Fibroblast of pulmonary artery (primary cell): Measurements from ENCODE around the gene RPS19BP1.

Source experiments
- DNase-seq: peaks from one replicate; pipeline ENCODE4 v3.0.0-alpha.2; 2010; ENCODE audit warnings: low read depth
- H3K4me3 ChIP-seq: replicated peaks from 2 replicates; pipeline ENCODE4 v1.5.1; 2011; ENCODE audit warnings: low read depth, mild to moderate bottlenecking, control low read depth, low read length, moderate library complexity
- CTCF ChIP-seq: IDR thresholded peaks from 2 replicates; pipeline ENCODE4 v1.5.1; 2011; ENCODE audit warnings: mild to moderate bottlenecking, control low read depth, low read length, inconsistent platforms; ENCODE audit errors: missing control alignments

Gene RPS19BP1

GRCh38 chr22:39546889-39547586, 14.5 kb upstream of the RPS19BP1 start:
- TF ChIP-seq CTCF = no peak
- H3K4me3 ChIP-seq = no peak overlapping the region
- no peak for DNase-seq

- peak; percentile 43 for DNase-seq
- TF ChIP-seq CTCF = no peak
- H3K4me3 ChIP-seq = no peak overlapping the region
Measured at GRCh38 chr22:39545386-39546365, 13.1 kb upstream of the RPS19BP1 start.

GRCh38 chr22:39543095-39543494, 10.5 kb upstream of the RPS19BP1 start:
- no peak overlapping the region for H3K4me3 ChIP-seq
- TF ChIP-seq CTCF = peak; percentile 43
- peak; percentile 35 for DNase-seq

- no peak for TF ChIP-seq CTCF
- DNase-seq = no peak
Measured at GRCh38 chr22:39537975-39538374, 5.4 kb upstream of the RPS19BP1 start.

GRCh38 chr22:39536711-39537110, 4.2 kb upstream of the RPS19BP1 start:
- no peak overlapping the region for H3K4me3 ChIP-seq
- no peak for DNase-seq
- no peak for TF ChIP-seq CTCF

More at GRCh38 chr22:39537975-39538374, 5.4 kb upstream of the RPS19BP1 start:
- H3K4me3 ChIP-seq = no peak overlapping the region

GRCh38 chr22:39535831-39536449, 3.4 kb upstream of the RPS19BP1 start:
- TF ChIP-seq CTCF = no peak
- H3K4me3 ChIP-seq = no peak overlapping the region
- DNase-seq = no peak
